Measurements from ENCODE around the gene CD200R1.

CD200R1 gene

DNA sequence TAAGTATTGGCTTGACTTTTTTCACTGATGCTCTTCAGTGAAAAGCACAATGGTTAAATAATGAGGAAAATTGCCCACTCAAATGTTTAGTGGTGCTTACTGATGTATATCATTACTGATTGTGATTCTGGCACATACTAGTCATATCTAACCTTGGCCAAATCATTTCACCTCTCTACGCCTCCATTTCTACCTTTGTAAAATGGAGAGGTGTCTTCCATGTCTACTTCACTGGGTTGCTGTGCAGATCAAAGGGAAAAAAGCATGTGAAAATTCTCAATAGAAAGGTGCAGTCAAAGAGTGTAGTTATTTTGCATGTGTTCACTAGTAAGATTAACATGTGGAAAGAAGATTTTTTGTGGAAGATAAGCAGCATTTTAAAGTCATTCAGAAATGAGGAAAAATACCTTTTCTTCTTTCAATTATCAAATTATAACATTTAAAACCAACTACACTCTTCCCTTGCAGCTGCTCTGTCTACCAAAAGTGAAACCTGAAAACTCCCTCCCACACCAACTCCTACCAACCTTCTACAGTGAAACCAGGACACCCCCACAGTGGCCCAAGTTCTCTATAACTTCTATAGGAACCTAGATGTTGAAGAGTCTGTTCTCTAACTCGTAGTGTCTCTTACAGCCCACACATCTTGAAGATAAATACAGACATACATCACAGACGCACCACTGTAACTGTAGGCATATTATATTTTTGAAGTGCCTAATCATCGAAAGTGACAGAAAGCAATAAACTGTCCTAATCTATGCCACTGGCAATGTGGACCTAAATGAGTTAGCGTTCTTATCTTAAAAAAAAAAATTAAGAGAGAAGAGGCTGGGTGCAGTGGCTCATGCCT, 1.4 kb downstream of the CD200R1 start:
- no peak overlapping the region for H3K4me3 Mint-ChIP-seq
- TF ChIP-seq, protein P1, sequence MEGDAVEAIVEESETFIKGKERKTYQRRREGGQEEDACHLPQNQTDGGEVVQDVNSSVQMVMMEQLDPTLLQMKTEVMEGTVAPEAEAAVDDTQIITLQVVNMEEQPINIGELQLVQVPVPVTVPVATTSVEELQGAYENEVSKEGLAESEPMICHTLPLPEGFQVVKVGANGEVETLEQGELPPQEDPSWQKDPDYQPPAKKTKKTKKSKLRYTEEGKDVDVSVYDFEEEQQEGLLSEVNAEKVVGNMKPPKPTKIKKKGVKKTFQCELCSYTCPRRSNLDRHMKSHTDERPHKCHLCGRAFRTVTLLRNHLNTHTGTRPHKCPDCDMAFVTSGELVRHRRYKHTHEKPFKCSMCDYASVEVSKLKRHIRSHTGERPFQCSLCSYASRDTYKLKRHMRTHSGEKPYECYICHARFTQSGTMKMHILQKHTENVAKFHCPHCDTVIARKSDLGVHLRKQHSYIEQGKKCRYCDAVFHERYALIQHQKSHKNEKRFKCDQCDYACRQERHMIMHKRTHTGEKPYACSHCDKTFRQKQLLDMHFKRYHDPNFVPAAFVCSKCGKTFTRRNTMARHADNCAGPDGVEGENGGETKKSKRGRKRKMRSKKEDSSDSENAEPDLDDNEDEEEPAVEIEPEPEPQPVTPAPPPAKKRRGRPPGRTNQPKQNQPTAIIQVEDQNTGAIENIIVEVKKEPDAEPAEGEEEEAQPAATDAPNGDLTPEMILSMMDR (IDR thresholded peaks at IDR 0.05), result no peak
- peaks cover 22% of the 10 kb centered on the region for H3K27me3 Mint-ChIP-seq (ENCODE audit: low read depth, poor library complexity)
- no peak overlapping the region for H3K27ac Mint-ChIP-seq
- no peaks in the 10 kb centered on the region for H3K36me3 Mint-ChIP-seq (ENCODE audit: low read depth)
- no peaks in the 10 kb centered on the region for H3K4me1 Mint-ChIP-seq
- no peaks in the 10 kb centered on the region for H3K9me3 Mint-ChIP-seq
- no peak for DNase-seq

DNA sequence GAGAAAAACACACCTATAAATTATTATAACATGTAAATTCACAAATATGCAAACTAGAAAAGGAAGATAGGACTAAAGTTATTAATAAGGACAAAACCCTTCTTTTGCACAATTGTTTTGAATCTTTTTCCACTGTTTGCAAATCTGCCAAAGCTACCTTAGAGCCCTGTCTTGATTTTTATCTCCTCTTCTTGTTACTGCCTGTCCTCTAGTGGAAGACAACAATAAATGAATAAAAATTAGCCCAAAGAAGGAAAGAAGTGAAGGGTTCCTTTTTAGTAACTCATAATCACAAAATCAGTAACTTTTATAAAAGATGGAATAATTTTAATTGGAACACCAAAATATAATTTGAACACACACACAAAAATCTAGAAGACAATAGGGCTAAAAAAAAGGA, 2.7 kb downstream of the CD200R1 start:
- Mint-ChIP-seq H3K27ac (no peak overlapping the region), H3K9me3 (no peaks in the 10 kb centered on the region), H3K4me1 (no peaks in the 10 kb centered on the region), H3K4me3 (no peak overlapping the region), H3K27me3 (ENCODE audit: low read depth, poor library complexity) (peaks cover 18% of the 10 kb centered on the region), H3K36me3 (ENCODE audit: low read depth) (no peaks in the 10 kb centered on the region)
- TF ChIP-seq, protein P1 (IDR thresholded peaks at IDR 0.05), result no peak
- DNase-seq, result no peak

DNA sequence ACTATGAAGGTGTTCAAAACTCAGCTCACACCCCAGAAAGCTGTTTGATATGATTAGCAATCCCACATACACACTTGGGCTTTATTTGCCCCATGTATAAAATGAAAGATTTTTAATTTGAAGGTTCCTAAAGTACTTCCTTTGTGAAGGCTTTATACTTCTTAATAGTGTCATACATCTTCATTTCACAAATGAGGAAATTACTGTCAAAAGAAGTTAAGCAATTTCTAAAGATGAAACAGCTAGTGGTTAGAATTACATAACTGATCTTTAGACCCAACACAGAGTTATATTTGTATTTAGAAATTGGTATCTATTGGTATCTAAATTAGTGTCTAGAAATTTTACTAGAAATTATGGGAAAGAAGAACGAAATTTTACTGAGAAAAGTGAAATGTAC, 7.1 kb downstream of the CD200R1 start:
- DNase-seq, result no peak
- peaks cover 10% of the 10 kb centered on the region for H3K27me3 Mint-ChIP-seq (ENCODE audit: low read depth, poor library complexity)
- TF ChIP-seq, protein P1 (IDR thresholded peaks at IDR 0.05), result no peak
- no peak overlapping the region for H3K4me3 Mint-ChIP-seq
- H3K36me3 Mint-ChIP-seq (ENCODE audit: low read depth), result no peaks in the 10 kb centered on the region
- peaks cover 21% of the 10 kb centered on the region for H3K9me3 Mint-ChIP-seq
- H3K27ac Mint-ChIP-seq, result no peak overlapping the region
- no peaks in the 10 kb centered on the region for H3K4me1 Mint-ChIP-seq

DNA sequence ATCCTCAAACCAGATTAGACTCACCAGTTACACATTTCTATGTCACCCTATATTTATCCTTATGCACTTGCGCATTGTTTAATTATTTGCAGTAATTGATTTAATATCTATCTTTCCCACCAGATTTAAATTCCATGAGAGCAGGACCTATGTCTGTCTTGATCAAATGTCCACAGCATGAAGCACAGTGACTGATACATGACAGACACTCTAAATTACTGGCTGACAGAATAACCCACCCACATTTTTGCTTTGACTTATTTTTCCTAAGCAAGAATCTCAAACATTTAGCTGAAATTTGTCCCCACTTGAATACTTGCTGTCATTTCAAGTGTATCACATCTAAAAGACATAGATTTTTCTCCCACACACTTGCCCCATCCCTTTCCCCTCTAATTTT, 7.5 kb downstream of the CD200R1 start:
- H3K4me3 Mint-ChIP-seq, result no peak overlapping the region
- H3K27me3 Mint-ChIP-seq (ENCODE audit: low read depth, poor library complexity), result peaks cover 10% of the 10 kb centered on the region
- DNase-seq, result no peak
- no peak overlapping the region for H3K27ac Mint-ChIP-seq
- H3K4me1 Mint-ChIP-seq, result no peaks in the 10 kb centered on the region
- no peaks in the 10 kb centered on the region for H3K36me3 Mint-ChIP-seq (ENCODE audit: low read depth)
- H3K9me3 Mint-ChIP-seq, result peaks cover 24% of the 10 kb centered on the region
- TF ChIP-seq, protein P1 (IDR thresholded peaks at IDR 0.05), result no peak

DNA sequence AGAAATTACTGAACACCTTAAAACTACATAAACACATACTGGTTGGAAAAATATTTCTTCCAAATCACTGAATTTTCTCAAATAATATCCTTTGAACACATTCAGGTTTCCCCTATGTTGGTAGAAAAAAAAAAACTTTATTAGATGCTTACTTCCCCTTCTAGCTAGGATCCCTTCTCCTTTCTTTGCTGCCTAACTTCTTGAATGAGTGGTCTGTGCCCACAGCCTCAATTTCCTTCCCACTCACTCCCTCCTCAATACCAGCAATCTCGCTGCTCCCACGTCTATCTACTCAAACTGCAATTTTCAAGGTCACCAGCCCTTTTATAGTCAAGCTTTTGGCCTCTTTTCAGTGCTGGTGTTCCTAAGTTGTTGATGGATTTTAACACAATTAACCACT, 8.3 kb downstream of the CD200R1 start:
- Mint-ChIP-seq H3K36me3 (ENCODE audit: low read depth) (no peaks in the 10 kb centered on the region), H3K4me3 (no peak overlapping the region), H3K27me3 (ENCODE audit: low read depth, poor library complexity) (peaks cover 7% of the 10 kb centered on the region), H3K4me1 (no peaks in the 10 kb centered on the region), H3K9me3 (peaks cover 25% of the 10 kb centered on the region), H3K27ac (no peak overlapping the region)
- TF ChIP-seq, protein P1 (IDR thresholded peaks at IDR 0.05), result no peak
- DNase-seq, result no peak

DNA sequence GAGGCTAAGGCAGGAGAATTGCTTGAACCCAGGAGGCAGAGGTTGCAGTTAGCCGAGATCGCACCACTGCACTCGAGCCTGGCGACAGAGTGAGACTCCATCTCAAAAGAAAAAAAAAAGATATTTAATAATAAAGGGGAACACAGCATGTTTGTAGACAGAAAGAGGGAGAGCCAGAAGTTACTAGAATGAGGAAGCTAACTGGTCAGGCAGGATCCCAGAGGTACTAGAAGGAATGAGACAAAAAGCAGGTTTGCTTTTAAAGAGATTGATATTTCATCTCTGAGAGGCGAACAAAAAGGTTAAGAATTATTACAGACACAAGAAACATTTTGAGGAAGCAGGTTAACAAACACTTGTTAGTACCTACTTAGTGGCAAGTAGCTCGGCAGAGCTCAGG, 9.2 kb downstream of the CD200R1 start:
- H3K4me1 Mint-ChIP-seq, result no peaks in the 10 kb centered on the region
- TF ChIP-seq, protein P1 (IDR thresholded peaks at IDR 0.05), result no peak
- H3K9me3 Mint-ChIP-seq, result peaks cover 27% of the 10 kb centered on the region
- H3K27ac Mint-ChIP-seq, result no peak overlapping the region
- DNase-seq, result no peak
- H3K27me3 Mint-ChIP-seq (ENCODE audit: low read depth, poor library complexity), result peaks cover 3% of the 10 kb centered on the region
- no peaks in the 10 kb centered on the region for H3K36me3 Mint-ChIP-seq (ENCODE audit: low read depth)
- no peak overlapping the region for H3K4me3 Mint-ChIP-seq
